Heart left ventricle (tissue), 13 donors: ENCODE results near the gene ACTR1B.

Experiments
- CTCF ChIP-seq, 12 donors: fragments of 200-600 bp; sonication (generic) in 4 of 12; IDR thresholded peaks; one replicate each; pipeline versions ENCODE4 v1.5.0 to v1.8.0; 2018 to 2022; ENCODE audit warnings: antibody characterized with exemption in 12 of 12, mild to moderate bottlenecking in 5 of 12
- POLR2A ChIP-seq, 2 donors: fragments of 450-650 bp; IDR thresholded peaks; one replicate each; pipeline ENCODE4 v1.6.1; 2017; ENCODE audit warnings: antibody characterized with exemption in 2 of 2, mild to moderate bottlenecking in 2 of 2, moderate library complexity in 2 of 2
- donor health status: ischemic (EF 13 %, LVEDD 7.1; RV severe dilation, severe dysfunction).
- donor health status: DM: no; HTN: yes; CAD: no.
- donor health status: DM: no; HTN: no; CAD: no.
- donor health status: ischemic (EF 25% LVEDD 6.9; RV normal size, moderate dysfunction).
- donor health status: ischemic (EF 25% LVEDD 5.7; RV mildly dilated, moderate dysfunction).
- donor health status: ischemic (EF 35%, LVEDD 5.7; RV mildly dilated, moderate dysfunction).
- donor health status: nonischemic (EF 11% LVEDD 7.7; RV severe dilation, severe dysfunction).
- donor health status: DM: yes; HTN: yes; CAD: no.
- donor health status: PGD.
- donor health status: ischemic (EF 29% LVEDD 5.4; RV normal size, mild dysfunction).
- donor health status: nonischemic (EF 23%, LVEDD 6.1; RV moderate dilation, normal function).

DNA sequence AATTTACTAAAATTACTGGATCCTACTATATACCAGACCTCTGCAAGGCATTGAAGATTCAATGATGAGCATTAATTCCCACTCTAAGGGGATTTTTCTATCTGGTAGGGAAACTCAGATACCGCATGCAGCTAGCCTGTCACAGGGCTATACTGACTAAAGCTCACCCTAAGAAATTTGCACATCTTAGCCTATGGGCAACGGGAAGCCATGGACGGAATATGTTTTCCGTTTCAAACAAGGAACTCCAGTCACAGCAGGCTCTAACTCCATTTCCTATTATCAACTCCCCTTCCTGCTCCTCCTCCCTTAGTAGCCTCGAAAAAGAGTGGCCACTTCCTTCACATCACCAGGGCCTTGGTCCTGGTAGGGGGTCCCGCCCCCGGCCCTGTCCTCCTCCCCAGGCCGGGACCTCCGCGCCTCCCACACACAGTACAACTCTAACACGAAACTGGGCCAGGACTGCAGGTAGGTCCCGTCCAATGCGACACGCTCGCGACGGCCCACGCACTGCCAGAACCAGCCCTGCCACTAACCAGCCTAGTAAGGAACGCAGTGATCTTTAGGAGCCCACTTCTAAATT, 18.6 kb downstream of the ACTR1B start:
- TF ChIP-seq CTCF (IDR thresholded peaks at IDR 0.05), result no peak
- TF ChIP-seq POLR2A (IDR thresholded peaks at IDR 0.05), result no peak
